Spleen (tissue), 3 donors: Measurements from ENCODE around the gene IL1RL2.

Experiments
- POLR2A ChIP-seq, 3 donors: fragments of 450-650 bp; IDR thresholded peaks; one replicate each; pipeline ENCODE4 v1.5.1; 2017; ENCODE audit warnings: antibody characterized with exemption in 3 of 3, mild to moderate bottlenecking in 1 of 3
- POLR2AphosphoS5 ChIP-seq, 3 donors: sonication (generic); formaldehyde crosslinking; IDR thresholded peaks; one replicate each; pipeline ENCODE4 v1.5.1; 2017; ENCODE audit warnings: antibody characterized with exemption in 3 of 3

GRCh38 chr2:102168026-102168771, 18.6 kb upstream of the IL1RL2 start:
- TF ChIP-seq POLR2A (IDR thresholded peaks at IDR 0.05) (no peak), POLR2AphosphoS5 (IDR thresholded peaks at IDR 0.05) (no peak)
